ENCODE data around the gene AFDN. TPM values are rescaled to one million over a fixed set of nuclear protein-coding genes. Genes with fewer than 3 reads are reported as not detected.

AFDN gene
- total RNA-seq, 1 donor from 2014 or later = 102 TPM

GRCh38 chr6:167949121-167949684 lies 122.5 kb downstream of the AFDN start:
- DNase-seq (ENCODE audit: low spot score in 2 of 2) = no peak
- Histone ChIP-seq H3K4me1 (no peaks in the 10 kb centered on the region), H3K4me3 (no peak overlapping the region), H3K9me3 (no peaks in the 10 kb centered on the region), H3K27me3 (no peaks in the 10 kb centered on the region), H3K27ac (no peak overlapping the region), H3K36me3 (peaks cover 35 to 68% of the 10 kb centered on the region in 2 donors)
- intact Hi-C loops (cut with DNase I) = no loop called here
- TF ChIP-seq CTCF (IDR thresholded peaks at IDR 0.05) = no peak

DNA sequence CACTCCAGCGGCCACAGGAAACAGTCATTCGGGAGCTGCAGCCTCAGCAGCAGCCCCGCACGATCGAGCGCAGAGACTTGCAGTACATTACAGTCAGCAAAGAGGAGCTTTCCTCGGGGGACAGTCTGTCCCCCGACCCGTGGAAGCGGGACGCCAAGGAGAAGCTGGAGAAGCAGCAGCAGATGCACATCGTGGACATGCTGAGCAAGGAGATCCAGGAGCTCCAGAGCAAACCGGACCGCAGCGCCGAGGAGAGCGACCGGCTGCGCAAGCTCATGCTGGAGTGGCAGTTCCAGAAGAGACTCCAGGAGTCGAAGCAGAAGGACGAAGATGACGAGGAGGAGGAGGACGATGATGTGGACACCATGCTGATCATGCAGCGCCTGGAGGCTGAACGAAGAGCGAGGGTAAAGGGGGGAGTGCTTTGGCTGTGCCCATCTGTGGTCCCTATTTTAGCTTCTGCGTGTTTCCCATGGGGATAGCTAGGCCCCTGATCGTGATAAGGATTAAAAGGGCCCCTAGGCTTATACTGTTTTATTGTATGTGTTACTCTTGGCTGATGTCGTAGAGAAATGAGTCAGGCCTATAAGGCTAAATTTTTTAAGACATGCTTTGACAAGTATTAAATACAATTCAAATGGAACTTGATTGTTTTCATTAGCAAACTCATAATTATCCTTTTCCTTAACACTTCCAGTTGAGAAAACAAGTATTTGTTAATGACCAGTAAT lies 125.2 kb downstream of the AFDN start:
- TF ChIP-seq CTCF (IDR thresholded peaks at IDR 0.05) = no peak

GRCh38 chr6:167952512-167952859 lies 125.8 kb downstream of the AFDN start:
- H3K9me3 ChIP-seq = no peaks in the 10 kb centered on the region
- H3K27me3 ChIP-seq = no peaks in the 10 kb centered on the region
- intact Hi-C loops (cut with DNase I) = no loop called here
- H3K4me3 ChIP-seq = no peak overlapping the region
- H3K36me3 ChIP-seq = peaks cover 23 to 57% of the 10 kb centered on the region in 2 donors
- DNase-seq (ENCODE audit: low spot score in 2 of 2) = no peak
- TF ChIP-seq CTCF (IDR thresholded peaks at IDR 0.05) = no peak
- H3K4me1 ChIP-seq = no peaks in the 10 kb centered on the region
- H3K27ac ChIP-seq = no peak overlapping the region

More for the DNA sequence above, 125.2 kb downstream of the AFDN start:
- DNase-seq (ENCODE audit: low spot score in 2 of 2) = no peak
- Histone ChIP-seq H3K27ac (no peak overlapping the region), H3K9me3 (no peaks in the 10 kb centered on the region), H3K4me1 (no peaks in the 10 kb centered on the region), H3K36me3 (peaks cover 23 to 58% of the 10 kb centered on the region in 2 donors), H3K27me3 (no peaks in the 10 kb centered on the region), H3K4me3 (no peak overlapping the region)
- intact Hi-C loops (cut with DNase I) = no loop called here

DNA sequence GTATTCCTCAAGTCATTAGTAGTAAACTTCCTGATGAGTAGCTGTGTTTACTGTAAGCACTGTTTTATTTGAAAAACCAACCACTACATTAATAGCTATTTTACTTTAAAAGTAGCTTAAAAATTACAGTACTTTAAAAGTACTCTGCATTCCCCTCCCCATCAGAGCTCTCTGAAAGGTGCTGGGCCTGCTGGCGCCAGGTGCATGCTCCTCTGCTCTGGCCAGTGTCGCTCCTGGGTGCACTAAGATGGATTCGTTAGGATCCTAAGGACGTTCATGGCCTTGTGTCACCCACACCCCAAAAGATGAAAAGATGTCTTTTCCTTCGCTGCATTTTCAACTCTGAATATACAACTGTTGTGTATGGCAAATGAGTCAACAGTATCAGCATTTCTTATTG lies 126.8 kb downstream of the AFDN start:
- Histone ChIP-seq H3K4me3 (no peak overlapping the region), H3K36me3 (peaks cover 23 to 49% of the 10 kb centered on the region in 2 donors), H3K4me1 (no peaks in the 10 kb centered on the region), H3K27me3 (no peaks in the 10 kb centered on the region), H3K27ac (no peak overlapping the region), H3K9me3 (no peaks in the 10 kb centered on the region)
- intact Hi-C loops (cut with DNase I) = no loop called here
- no peak for TF ChIP-seq CTCF (IDR thresholded peaks at IDR 0.05)
- no peak for DNase-seq (ENCODE audit: low spot score in 2 of 2)

GRCh38 chr6:167954151-167954550 lies 127.4 kb downstream of the AFDN start:
- no peaks in the 10 kb centered on the region for H3K27me3 ChIP-seq
- H3K4me3 ChIP-seq = no peak overlapping the region
- no peak overlapping the region for H3K27ac ChIP-seq
- peaks cover 23 to 43% of the 10 kb centered on the region in 2 donors for H3K36me3 ChIP-seq
- H3K9me3 ChIP-seq = no peaks in the 10 kb centered on the region
- intact Hi-C loops (cut with DNase I) = no loop called here
- no peak for TF ChIP-seq CTCF (IDR thresholded peaks at IDR 0.05)
- no peak for DNase-seq (ENCODE audit: low spot score in 2 of 2)
- H3K4me1 ChIP-seq = no peaks in the 10 kb centered on the region

Measured in ascending aorta (tissue), 2 donors.